Fibroblast of peridontal ligament (primary cell): ENCODE results near the gene AFG3L2.

Source experiments
- DNase-seq: peaks from one replicate; pipeline ENCODE4 v3.0.0-alpha.2; 2010; ENCODE audit errors: extremely low read depth

Gene AFG3L2

DNA sequence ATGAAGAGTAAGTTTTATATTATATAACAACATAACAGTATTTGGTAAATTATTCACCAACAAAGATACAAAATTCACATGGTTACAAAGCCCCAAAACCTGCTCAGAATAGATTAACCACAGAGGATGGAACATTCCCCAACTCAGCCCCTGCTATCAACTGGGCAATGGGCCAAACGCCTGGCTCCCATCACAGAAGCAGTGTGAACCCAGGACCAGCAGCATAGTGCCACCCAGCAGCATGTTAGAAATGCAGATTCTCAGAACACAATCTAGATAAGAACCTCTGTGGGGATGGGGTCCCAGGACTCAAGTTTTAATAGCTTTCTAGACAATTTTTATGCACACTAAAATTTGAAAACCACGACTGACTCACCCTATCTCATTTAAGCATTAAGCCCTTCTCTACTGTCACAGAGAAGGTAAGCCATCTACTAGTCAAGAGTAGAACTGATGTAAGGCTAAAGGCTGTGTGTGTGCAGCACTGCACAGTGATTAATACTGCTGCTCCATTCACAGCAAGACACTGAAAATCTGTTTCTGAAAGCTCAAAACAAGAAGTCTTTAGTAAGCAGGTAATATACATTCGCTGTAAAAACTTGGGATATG lies 15.2 kb downstream of the AFG3L2 start:
- DNase-seq, result no peak

DNA sequence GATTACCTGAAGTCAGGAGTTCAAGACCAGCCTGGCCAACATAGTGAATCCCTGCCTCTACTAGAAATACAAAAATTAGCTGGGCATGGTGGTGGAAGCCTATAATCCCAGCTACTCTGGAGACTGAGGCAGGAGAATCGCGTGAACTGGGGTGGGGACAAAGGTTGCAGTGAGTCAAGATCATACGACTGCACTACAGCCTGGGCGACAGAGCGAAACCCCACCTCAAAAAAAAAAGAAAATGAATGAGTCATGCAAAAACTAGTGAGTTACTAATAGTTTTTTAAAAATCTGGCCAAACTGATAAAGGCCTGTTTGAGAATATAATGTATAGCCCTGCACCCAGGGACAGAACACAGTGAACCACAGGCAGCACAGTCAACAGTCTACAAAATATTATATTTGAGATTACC lies 17.5 kb downstream of the AFG3L2 start:
- no peak for DNase-seq

DNA sequence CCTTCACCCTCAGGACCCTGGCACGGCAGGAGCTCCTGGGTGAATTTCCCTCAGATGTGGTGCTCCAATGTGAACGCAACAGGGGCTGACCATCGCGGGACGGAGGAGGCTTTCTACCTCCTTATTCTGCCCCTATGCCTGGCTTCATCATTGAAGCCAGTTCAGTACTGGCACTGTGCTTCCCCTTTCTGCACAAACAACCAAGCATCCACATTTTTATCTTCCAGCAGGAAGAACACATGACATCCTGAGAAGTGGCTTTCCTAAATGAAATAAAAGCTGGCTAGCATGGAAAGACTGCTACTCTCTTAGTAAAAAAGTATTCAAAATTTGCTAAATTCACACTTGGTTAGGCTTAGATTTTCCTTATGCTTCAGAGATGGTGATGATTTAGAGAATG lies 24.8 kb downstream of the AFG3L2 start:
- no peak for DNase-seq

DNA sequence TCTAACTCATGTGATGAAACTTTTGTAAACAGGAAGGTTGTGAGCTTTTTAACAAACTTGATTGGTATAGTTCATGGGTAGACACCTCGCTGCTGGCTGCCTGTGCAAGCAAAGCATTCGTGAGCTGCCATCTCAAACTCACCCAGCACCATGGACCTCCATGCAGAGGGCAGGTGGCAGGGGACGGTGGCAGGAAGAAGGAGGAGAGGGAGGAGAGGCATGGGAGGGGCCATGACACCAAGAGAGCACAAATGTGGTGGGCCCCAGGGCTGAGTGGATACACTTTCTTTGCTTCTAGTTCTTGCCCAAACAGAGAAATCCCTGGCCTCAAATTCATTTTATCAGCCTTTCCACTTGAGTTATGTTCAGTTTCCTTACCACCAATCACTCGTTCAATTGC lies 29.1 kb downstream of the AFG3L2 start:
- DNase-seq, result no peak

DNA sequence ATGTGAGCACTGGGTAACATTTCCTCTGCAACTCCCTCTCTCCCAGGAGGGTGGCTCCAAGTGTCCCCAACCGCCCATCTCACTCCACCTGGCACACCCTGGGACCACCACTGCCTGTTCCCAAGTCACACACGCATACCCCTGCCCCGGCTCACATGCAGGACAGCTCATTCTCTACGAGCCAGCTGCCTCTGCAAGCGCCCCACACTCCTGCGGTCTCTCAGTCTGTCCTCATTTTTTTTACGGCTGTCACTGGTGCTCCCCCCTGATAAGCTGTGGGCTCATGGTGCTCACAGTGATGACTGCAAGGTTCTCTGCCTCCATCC lies 30.8 kb downstream of the AFG3L2 start:
- no peak for DNase-seq

DNA sequence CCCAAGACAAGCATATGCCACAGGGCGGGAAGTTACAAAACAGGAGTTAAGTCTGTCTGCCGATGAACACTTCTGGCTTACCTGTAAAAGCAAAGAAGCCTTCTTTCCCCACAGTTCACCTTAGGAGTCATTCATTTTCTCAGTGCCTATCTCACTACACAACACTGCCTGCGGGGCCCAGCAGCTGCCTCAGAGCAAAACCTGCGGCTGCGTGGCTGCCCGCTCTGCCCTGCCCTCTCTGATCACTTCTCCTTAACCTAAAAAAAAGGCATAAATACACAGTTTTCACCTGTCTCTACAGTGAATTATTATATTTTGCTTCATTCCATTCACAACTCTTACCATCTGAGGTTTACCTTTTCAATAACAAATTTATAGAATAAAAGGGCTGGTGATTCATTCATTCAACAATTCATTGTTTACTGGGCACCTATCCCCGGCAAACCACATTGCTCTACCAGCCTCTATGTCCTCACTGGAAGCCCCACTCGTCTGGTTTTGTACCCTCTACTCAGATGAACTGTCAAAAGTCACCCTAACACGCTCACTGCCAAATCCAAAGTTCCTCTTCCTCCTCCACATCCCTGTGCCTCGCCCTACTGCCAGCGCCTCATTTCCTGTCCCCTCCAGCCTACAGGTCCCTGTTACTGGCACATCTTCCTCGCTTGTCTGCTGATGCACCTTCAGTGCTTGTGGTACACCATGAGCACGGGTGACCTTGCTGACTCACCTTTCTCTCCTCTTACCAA lies 31.4 kb downstream of the AFG3L2 start:
- DNase-seq, result no peak

DNA sequence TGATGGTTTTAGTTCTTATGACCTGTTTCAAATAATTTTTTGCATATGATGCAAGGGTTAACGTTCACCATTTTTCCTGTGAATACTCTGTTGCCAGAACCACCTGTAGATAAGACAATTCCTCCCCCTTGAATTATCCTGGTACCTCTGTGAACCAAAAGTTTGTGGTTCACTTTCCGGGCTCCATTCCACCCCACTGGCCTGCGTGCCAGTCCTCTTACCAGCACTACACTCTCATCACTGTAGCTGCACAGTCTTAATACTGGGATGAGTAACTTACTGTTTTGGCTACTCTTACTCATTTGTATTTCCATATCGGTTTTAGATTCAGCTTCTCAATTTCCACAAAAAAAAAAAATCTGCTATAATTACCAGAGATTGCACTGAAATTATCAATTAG lies 34.4 kb downstream of the AFG3L2 start:
- no peak for DNase-seq

DNA sequence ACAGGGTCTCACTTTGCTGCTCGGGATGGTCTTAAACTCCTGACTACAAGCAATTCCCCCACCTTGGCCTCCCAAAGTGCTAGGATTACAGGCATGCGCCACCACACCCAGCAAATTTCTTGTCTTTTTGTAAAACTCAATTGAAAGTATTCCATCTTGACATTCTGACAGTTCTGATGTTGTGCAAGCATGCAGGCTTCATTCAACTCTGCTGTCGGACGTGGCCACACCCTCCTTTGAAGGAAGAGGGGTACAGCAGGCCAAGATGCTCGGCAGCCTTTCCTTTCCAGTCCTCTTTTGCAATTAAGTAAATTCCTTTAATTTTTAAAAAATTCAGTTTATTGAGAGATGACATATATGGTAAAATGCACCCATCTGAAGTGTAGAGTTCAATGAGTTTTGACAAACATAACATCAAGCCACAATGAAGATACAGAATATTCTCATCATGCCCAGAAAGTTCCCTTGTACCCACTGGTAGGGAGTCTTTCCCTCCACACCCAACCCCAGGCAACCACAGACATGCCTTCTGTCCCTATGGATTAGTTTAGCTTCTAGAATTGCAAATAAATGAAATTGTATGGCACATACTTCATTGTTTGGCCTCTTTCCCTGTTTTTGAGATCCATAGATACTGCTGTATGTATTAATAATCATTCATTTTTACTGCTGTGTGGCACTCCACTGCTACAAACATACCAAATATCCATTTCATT lies 35.9 kb downstream of the AFG3L2 start:
- peak; percentile 48 for DNase-seq

DNA sequence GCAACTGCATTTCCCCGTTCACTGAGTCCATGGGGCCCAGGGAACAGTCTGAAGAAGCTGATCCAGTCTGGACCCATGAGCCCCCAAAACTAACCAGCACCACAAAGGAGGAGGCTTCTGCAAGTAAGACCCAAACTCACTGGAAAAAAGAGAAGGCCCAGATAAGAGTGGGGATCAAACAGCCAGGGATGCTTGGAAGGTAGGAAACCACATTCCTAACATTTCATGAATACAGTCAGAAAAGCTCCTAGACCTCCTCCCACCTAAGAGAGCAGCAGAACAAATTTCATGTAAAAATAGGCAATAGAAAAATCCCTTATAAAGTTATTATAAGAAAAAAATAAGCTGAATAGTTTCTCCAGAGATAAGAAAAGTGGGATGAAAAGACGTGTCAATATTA lies 38.6 kb downstream of the AFG3L2 start:
- DNase-seq, result no peak

DNA sequence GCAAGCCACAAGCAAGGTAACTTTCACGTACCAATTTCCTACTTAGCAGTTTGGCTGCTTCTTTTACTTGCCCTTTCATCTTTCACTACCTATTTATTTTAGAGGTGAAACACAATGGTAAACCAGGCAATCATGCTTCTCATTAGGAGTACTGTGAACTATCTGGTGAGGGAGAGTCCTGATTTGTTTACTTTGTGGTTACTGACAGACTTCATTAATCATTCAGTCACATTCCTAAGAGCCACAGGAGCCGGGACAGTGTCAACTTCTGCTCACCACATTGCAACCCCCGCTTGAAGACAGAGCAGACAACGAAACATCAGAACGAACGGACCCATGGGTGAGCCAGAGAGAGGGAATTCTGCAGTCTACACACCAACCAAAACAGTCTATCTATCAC lies 40.1 kb downstream of the AFG3L2 start:
- peak; percentile 59 for DNase-seq

DNA sequence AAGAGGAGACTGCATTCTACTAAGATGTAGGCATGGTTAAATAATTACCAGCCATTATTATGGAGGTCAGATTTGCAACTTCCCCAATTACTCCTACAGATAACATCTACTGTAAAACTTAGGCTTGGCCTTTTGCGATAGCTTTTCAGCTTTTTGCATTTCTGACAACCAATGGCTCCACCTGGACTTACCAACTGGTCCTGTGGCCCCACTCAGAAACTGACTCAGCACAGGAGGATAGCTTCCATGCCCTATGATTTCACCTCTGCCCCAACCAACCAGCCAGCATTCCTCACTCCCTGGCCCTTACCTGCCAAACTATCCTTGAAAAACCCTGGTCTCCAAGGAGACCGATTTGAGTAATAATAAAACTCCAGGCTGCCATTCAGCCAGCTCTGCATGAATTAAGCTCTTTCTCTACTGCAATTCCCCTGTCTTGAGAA lies 40.8 kb downstream of the AFG3L2 start:
- no peak for DNase-seq

DNA sequence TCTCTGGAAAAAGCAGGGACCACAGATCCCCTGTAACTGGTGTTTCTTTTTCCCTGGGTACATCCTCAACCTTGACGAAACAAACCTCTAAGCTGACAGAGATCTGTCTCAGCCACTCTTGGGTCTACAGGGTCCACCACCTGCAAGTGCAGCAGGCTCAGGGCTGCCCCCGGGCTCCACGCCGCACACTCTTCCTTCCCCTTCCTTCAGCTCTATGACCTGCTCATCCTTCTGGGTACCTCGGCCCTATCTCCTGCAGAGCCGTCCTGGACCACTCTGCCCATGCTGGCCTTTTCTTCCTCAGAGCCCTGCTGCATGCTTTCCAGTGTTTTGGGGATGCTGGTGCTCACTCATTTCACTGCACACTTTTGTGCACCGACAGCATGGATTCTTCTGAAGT lies 41.5 kb downstream of the AFG3L2 start:
- no peak for DNase-seq

DNA sequence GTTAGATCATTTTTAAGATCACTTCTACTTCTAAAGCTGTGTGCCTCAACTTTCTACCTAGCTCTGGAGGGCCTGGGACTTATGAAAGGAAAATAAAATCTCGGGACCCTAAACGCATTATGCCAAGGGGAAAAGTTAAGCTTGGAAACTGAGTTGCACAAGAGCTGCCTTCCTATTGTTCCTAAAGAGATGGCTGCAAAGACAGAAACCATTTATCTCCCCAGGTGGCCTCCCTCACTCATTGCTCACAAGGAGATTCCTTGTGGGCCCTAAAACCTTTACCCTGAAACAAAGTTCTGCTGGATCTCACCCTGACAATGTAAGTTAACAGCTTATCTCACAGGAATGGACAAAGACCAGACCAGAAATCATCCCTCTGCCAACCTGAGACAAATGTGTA lies 42.2 kb downstream of the AFG3L2 start:
- DNase-seq, result no peak

DNA sequence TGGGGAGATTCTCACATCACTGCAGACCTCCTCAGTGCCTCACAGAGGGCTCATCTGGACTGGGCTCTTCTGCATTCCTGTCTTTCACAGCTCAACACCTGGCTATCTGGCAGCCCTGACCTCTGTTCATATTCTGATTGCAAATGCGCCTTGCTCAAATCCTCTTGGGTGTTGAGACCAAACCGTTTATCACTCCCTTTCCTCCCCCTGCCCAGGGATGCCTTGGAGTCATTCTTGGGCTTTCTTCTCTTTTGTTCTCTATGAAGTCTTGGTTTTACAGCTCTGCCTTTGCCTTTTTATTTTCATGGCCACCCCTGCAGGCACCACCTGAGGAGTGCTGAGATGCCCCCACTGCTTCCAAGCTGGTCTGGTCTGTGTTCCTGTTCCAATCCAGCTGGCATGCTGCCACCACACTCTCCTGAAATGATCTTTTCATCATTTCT lies 42.6 kb downstream of the AFG3L2 start:
- no peak for DNase-seq

DNA sequence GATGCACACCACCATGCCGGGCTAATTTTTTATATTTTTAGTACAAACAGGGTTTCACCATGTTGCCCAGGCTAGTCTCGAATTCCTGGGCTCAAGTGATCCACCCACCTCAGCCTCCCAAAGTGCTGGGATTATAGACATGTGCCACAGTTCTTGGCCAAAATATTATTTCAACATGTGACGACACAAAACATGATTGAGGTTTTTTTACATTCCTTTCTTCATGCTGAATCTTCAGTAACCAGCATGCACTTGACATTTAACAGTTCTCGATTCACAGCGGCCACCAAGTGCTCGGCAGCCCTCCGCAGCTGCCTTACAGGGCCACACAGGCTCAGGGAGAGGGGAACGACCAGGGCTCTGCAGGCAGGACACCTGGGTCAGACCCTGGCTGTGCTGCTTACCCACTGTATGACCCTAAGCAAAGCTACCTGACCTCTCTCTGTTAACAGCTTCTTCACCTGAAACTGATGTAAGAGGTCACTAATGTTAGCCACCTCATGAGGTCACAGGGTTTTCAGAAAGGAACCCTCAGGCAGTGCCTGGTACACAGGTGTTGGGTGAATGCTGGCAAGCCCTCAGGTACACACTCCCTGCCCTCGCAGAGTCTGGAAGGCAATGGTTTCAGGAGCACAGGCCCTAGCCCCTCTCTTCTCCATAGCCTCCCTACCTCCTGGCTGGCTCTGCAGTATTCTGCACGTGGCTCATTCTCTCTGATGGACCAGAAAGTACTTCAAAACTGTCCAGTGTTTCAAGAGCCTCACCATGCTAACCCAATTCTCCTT lies 43.3 kb downstream of the AFG3L2 start:
- DNase-seq, result peak; percentile 32

DNA sequence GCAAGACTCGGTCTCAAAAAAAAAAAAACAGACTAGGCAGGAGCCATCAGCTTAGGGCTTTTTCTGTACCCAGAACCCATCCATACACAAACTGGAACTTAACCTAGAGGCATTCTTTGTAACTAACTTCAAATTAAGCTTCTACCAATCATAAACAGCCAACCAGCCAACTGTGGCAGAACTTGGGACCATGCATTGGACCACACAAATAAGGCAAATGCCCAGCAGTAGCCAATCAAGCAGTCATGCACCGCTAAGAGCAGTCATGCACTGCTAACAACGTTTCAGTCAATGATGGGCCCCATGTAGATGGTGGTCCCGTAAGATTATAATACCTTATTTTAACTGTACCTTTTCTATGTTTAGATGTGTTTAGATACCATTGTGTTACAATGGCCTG lies 46.3 kb downstream of the AFG3L2 start:
- no peak for DNase-seq

DNA sequence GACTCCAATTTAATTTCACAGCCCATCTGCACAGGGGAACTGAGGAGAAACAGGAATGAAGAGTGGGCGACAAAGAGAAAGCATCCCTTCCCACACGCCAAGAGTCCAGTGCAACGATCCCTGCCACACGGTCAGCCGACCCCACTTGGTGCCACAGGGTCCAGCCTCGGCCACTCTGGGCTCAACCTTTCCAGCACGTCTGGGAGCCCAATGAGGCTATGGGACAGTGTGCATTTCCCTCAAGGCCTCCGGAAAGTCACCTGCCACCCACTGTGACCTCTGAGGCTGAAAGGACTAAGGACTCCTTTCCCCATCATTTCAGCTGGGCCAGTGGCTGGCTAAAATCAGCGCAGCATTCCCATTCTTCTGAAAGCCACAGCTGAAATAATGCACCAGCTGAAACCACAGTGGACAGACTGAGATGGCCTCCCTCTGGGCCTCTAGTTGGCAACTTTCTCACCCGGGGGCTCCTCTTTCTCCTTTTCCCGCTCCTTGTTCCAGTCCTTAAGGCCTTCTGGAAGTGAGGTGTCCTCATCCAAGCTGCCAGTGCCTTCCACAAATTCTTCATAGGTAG lies 47.8 kb downstream of the AFG3L2 start:
- no peak for DNase-seq

DNA sequence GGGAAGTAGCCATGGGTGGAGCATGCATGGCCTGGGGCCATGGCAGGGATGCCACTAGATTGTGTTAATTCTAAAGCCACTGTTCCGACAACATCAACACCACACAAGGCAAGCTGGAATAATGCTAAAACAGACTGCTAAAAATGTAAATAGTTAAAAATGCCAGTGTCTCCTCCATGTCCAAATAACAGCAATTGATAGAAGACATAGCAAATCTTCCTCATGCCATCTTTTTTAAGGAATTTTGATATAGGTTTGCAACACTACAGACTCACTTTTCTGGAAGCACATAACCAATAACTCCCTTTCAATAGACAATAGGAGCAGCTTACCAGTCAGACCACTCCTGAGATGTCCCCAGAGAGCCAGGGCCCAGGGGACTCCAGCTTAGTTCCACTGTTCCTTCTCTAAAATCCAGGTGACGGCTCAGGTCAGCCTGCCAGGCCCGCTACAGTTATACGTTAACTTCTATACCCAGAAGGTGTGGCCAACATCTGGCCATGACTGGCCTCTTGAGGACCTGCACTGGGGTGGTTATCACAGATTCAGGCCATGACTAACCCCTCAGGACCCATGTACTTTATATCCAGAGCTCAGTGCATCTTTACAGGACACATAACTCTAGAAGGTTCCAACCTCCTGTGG lies 48.7 kb downstream of the AFG3L2 start:
- DNase-seq, result no peak

DNA sequence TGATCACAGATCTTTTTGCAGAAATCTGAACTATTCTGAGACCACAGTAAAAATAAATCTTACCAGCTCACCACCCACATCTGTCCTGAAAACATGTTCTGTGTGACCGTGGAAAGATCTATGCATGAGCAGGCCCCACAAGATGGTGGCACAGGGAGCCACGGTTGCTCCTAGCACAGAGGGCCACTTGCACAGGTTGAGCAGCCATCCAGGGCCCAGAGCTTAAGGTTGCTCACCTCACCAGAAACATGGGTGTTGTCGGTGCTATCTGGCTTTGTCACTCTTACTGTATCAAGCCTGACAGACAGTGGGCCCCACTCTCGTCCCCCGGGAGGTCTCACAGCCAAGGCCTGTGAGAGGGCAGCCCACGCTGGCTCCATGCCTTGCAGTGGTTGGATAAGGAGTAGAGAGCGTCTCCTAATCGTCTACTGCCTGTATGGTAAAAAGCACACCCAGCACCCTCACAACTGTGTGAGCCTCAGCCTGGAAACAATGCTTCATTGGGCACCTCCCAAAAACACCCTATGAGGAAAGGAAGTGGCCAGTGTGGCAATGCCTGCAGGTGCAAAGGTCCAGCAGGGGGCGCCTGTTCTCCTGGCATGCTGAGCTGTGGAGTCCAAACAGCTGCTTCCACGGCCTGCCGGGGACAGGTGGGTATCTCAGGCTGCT lies 49.4 kb downstream of the AFG3L2 start:
- peak; percentile 56 for DNase-seq

DNA sequence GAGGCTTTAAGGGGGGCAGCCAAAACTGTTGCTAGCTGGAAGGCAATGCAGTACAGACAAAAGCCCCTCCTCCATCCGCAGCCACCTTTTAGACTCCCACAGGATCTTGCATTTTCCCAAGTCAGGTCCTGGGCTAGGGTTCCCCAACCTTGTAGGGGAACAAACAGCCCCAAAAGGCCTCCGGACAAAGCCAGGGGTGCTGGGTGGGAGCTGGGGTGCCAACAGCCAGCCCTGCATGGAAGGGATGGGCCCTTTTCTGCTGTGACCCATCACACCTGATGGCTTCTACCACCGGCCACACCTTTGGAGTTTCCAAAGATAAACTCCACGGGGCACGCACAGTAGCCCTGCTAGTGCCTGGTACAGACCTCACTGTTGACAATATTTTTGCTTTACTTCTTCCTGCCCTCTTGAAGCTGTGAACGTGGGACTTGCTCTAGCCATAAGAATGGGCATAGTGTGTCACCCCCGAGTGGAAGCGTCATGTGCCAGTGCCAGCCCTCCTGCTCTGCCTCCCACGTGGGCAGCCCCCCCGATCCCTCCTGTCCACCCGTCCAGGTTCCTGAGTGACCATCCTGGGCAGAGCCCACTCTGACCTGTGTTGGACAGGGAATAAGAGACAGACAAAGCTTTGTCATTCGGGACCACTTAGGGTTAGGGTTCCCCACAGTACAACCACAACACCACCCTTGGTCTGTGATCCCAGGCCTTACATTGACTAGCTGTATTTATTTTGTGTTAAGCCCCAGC lies 50.1 kb downstream of the AFG3L2 start:
- DNase-seq, result no peak
